Osteocyte (in vitro differentiated cells): ENCODE results near the gene NNT. TPM values are rescaled to one million over a fixed set of nuclear protein-coding genes. Genes with fewer than 3 reads are reported as not detected.

Experiments used
- DNase-seq: peaks from one replicate; pipeline ENCODE4 v3.0.0; 2021; ENCODE audit warnings: mixed read lengths; ENCODE audit not compliant: unreplicated experiment; ENCODE audit errors: extremely low spot score
- H3K27ac Mint-ChIP-seq: one replicate; pipeline ENCODE4 v1.8.0; 2021; ENCODE audit warnings: mild to moderate bottlenecking, mixed read lengths; ENCODE audit not compliant: unreplicated experiment
- H3K27me3 Mint-ChIP-seq: one replicate; pipeline ENCODE4 v1.8.0; 2021; ENCODE audit warnings: mixed read lengths; ENCODE audit not compliant: unreplicated experiment
- H3K36me3 Mint-ChIP-seq: one replicate; pipeline ENCODE4 v1.8.0; 2021; ENCODE audit warnings: mixed read lengths; ENCODE audit not compliant: unreplicated experiment
- H3K4me1 Mint-ChIP-seq: one replicate; pipeline ENCODE4 v1.8.0; 2021; ENCODE audit warnings: mixed read lengths; ENCODE audit not compliant: unreplicated experiment
- H3K4me3 Mint-ChIP-seq: one replicate; pipeline ENCODE4 v1.8.0; 2021; ENCODE audit warnings: mild to moderate bottlenecking, moderate library complexity, mixed read lengths; ENCODE audit not compliant: unreplicated experiment
- H3K9me3 Mint-ChIP-seq: one replicate; pipeline ENCODE4 v1.8.0; 2021; ENCODE audit warnings: mixed read lengths; ENCODE audit not compliant: unreplicated experiment
- total RNA-seq: library from RNA; stranded (reverse); gene quantifications from 2 replicates; pipeline ENCODE4 v1.2.1, GENCODE V29; 2021
- TF ChIP-seq, protein P1 (sequence below): fragments of 200-600 bp; sonication (generic); IDR thresholded peaks from 2 replicates; pipeline ENCODE4 v1.5.0; 2021; ENCODE audit warnings: antibody characterized with exemption, mild to moderate bottlenecking, moderate library complexity

NNT gene
- total RNA-seq, 1 donor from 2014 or later = 107 TPM

GRCh38 chr5:43636076-43636475, 33.1 kb downstream of the NNT start:
- Mint-ChIP-seq H3K9me3 (no peaks in the 10 kb centered on the region), H3K4me3 (no peak overlapping the region), H3K36me3 (peaks cover 31% of the 10 kb centered on the region), H3K27ac (peak overlapping the region; percentile 47), H3K27me3 (no peaks in the 10 kb centered on the region), H3K4me1 (peaks cover 26% of the 10 kb centered on the region)
- TF ChIP-seq, protein P1, sequence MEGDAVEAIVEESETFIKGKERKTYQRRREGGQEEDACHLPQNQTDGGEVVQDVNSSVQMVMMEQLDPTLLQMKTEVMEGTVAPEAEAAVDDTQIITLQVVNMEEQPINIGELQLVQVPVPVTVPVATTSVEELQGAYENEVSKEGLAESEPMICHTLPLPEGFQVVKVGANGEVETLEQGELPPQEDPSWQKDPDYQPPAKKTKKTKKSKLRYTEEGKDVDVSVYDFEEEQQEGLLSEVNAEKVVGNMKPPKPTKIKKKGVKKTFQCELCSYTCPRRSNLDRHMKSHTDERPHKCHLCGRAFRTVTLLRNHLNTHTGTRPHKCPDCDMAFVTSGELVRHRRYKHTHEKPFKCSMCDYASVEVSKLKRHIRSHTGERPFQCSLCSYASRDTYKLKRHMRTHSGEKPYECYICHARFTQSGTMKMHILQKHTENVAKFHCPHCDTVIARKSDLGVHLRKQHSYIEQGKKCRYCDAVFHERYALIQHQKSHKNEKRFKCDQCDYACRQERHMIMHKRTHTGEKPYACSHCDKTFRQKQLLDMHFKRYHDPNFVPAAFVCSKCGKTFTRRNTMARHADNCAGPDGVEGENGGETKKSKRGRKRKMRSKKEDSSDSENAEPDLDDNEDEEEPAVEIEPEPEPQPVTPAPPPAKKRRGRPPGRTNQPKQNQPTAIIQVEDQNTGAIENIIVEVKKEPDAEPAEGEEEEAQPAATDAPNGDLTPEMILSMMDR = no peak
- no peak for DNase-seq

GRCh38 chr5:43637416-43637815, 34.4 kb downstream of the NNT start:
- H3K4me3 Mint-ChIP-seq = no peak overlapping the region
- no peak overlapping the region for H3K27ac Mint-ChIP-seq
- H3K9me3 Mint-ChIP-seq = no peaks in the 10 kb centered on the region
- H3K36me3 Mint-ChIP-seq = peaks cover 24% of the 10 kb centered on the region
- no peaks in the 10 kb centered on the region for H3K27me3 Mint-ChIP-seq
- H3K4me1 Mint-ChIP-seq = peaks cover 33% of the 10 kb centered on the region
- TF ChIP-seq, protein P1 = no peak
- no peak for DNase-seq

- DNase-seq = no peak
- no peak overlapping the region for H3K4me3 Mint-ChIP-seq
- TF ChIP-seq, protein P1 = no peak
- peaks cover 37% of the 10 kb centered on the region for H3K4me1 Mint-ChIP-seq
- no peak overlapping the region for H3K27ac Mint-ChIP-seq
- H3K27me3 Mint-ChIP-seq = no peaks in the 10 kb centered on the region
- H3K36me3 Mint-ChIP-seq = peaks cover 24% of the 10 kb centered on the region
- H3K9me3 Mint-ChIP-seq = no peaks in the 10 kb centered on the region
Observed at GRCh38 chr5:43638107-43638506, 35.1 kb downstream of the NNT start.

DNA sequence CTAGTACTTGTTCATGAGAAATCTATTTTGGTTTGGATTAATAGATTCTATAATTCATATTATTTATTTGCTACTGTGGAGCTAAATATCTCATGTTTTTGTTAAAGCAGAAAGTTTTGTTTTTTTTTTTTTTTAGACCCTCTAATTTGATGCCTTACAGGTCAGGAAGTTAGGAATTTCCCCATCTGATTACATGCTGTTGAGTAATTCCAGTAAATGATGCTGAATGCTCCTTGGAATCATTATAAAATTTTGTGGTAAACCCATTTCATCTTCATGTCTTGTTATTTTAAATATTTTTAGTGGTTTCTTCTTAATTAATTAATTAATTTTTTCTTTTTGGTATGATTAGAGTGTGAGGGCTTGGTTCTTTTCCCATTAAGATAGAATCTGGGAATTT, 35.6 kb downstream of the NNT start:
- Mint-ChIP-seq H3K27me3 (no peaks in the 10 kb centered on the region), H3K36me3 (peaks cover 19% of the 10 kb centered on the region), H3K9me3 (no peaks in the 10 kb centered on the region), H3K4me1 (peaks cover 42% of the 10 kb centered on the region), H3K27ac (no peak overlapping the region), H3K4me3 (no peak overlapping the region)
- TF ChIP-seq, protein P1 = no peak
- no peak for DNase-seq

DNA sequence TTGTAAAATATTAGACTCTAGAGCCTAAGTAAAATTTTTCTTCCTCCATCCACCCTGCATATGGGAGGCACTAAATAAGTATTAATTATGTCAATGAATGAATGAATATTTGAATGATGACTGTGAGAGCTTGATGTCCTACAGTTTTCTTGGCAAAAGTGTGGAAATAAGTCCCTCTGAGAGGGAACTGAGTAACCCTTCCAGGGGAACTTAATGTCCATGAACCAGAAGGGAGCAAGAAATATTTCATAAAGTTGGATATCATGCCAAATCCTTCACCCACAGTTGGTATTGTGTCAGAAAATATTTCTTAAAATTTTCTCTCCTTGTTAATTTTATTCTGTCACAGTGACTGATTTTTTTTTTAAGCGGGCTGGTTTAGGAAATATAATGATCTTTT, 36.6 kb downstream of the NNT start:
- H3K4me3 Mint-ChIP-seq = no peak overlapping the region
- TF ChIP-seq, protein P1 = no peak
- H3K4me1 Mint-ChIP-seq = peaks cover 47% of the 10 kb centered on the region
- no peaks in the 10 kb centered on the region for H3K27me3 Mint-ChIP-seq
- no peaks in the 10 kb centered on the region for H3K9me3 Mint-ChIP-seq
- H3K27ac Mint-ChIP-seq = no peak overlapping the region
- peaks cover 16% of the 10 kb centered on the region for H3K36me3 Mint-ChIP-seq
- DNase-seq = no peak
